GM12891 (cell line): ENCODE measurements around the gene KCNQ5.

Experiments
- DNase-seq: peaks from one replicate; pipeline ENCODE4 v3.0.0; 2011; ENCODE audit warnings: low spot score; ENCODE audit not compliant: insufficient read length
- FAIRE-seq: peaks from 2 replicates; lab custom pipeline; 2011; peaks lifted over from hg19 to GRCh38; lab: Jason Lieb, UNC
- PAX5 ChIP-seq: IDR thresholded peaks from 2 replicates; pipeline ENCODE4 v1.6.1; 2011; ENCODE audit warnings: low read length, moderate library complexity, mild to moderate bottlenecking; ENCODE audit not compliant: insufficient read depth, severe bottlenecking
- POLR2A ChIP-seq: IDR thresholded peaks from 2 replicates; pipeline ENCODE4 v1.6.1; 2011; ENCODE audit warnings: low read depth, low read length, control low read depth
- POLR2AphosphoS5 ChIP-seq: IDR thresholded peaks from 2 replicates; pipeline ENCODE4 v1.6.1; 2011; ENCODE audit warnings: low read depth, low read length, control low read depth
- POU2F2 ChIP-seq: IDR thresholded peaks from 2 replicates; pipeline ENCODE4 v1.6.1; 2011; ENCODE audit warnings: low read depth, mild to moderate bottlenecking, control low read depth, low read length, moderate library complexity
- SPI1 ChIP-seq: IDR thresholded peaks from 2 replicates; pipeline ENCODE4 v1.6.1; 2011; ENCODE audit warnings: low read depth, low read length, control low read depth
- TAF1 ChIP-seq: IDR thresholded peaks from 2 replicates; pipeline ENCODE4 v1.6.1; 2011; ENCODE audit warnings: low read depth, low read length, control low read depth

The KCNQ5 gene

GRCh38 chr6:73242001-73242400, 620.1 kb downstream of the KCNQ5 start:
- TF ChIP-seq POLR2AphosphoS5 = no peak
- TF ChIP-seq TAF1 = no peak
- TF ChIP-seq PAX5 = no peak
- no peak for TF ChIP-seq POU2F2
- no peak for TF ChIP-seq POLR2A
- TF ChIP-seq SPI1 = no peak
- FAIRE-seq = no peak

More at GRCh38 chr6:73242001-73242400, 620.1 kb downstream of the KCNQ5 start:
- no peak for DNase-seq
